Hepatocyte (in vitro differentiated cells): ENCODE measurements around the gene MSRB1. TPM values are rescaled to one million over a fixed set of nuclear protein-coding genes. Genes with fewer than 3 reads are reported as not detected.

ENCODE experiments used
- DNase-seq: peaks from one replicate; pipeline ENCODE4 v3.0.0-alpha.2; 2016; ENCODE audit warnings: low spot score
- H2AFZ ChIP-seq: fragments of 200-600 bp; sonication (generic); 2 replicates; pipeline ENCODE4 v1.6.0; 2016; ENCODE audit warnings: antibody characterized with exemption, mild to moderate bottlenecking
- H3K27ac ChIP-seq: fragments of 200-600 bp; sonication (generic); 2 replicates; pipeline ENCODE4 v1.5.1; 2016; ENCODE audit warnings: mild to moderate bottlenecking
- H3K27me3 ChIP-seq: fragments of 200-600 bp; sonication (generic); 2 replicates; pipeline ENCODE4 v1.6.1; 2016
- H3K36me3 ChIP-seq: fragments of 200-600 bp; sonication (generic); replicated peaks from 2 replicates; pipeline ENCODE4 v1.5.1; 2016; ENCODE audit warnings: low read depth; ENCODE audit not compliant: insufficient read depth
- H3K4me1 ChIP-seq: fragments of 200-600 bp; sonication (generic); 2 replicates; pipeline ENCODE4 v1.5.1; 2016; ENCODE audit warnings: mild to moderate bottlenecking, moderate library complexity; ENCODE audit not compliant: insufficient read depth
- H3K4me2 ChIP-seq: fragments of 200-600 bp; sonication (generic); 2 replicates; pipeline ENCODE4 v1.6.0; 2016
- H3K4me3 ChIP-seq: fragments of 200-600 bp; sonication (generic); 2 replicates; pipeline ENCODE4 v1.5.1; 2016; ENCODE audit warnings: mild to moderate bottlenecking
- H3K79me2 ChIP-seq: fragments of 200-600 bp; sonication (generic); 2 replicates; pipeline ENCODE4 v1.6.0; 2017; ENCODE audit warnings: mild to moderate bottlenecking
- H3K9me2 ChIP-seq: fragments of 200-600 bp; sonication (generic); replicated peaks from 2 replicates; pipeline ENCODE4 v1.6.0; 2017; ENCODE audit warnings: mild to moderate bottlenecking; ENCODE audit not compliant: insufficient read depth
- H3K9me3 ChIP-seq: fragments of 200-600 bp; sonication (generic); 2 replicates; pipeline ENCODE4 v1.5.1; 2016; ENCODE audit warnings: low read depth, mild to moderate bottlenecking
- H4K20me1 ChIP-seq: fragments of 200-600 bp; sonication (generic); 2 replicates; pipeline ENCODE4 v1.6.0; 2016; ENCODE audit warnings: mild to moderate bottlenecking; ENCODE audit not compliant: insufficient read depth, poor library complexity, severe bottlenecking
- EZH2 ChIP-seq: fragments of 200-600 bp; sonication (generic); IDR thresholded peaks from 2 replicates; pipeline ENCODE4 v1.6.1; 2016; ENCODE audit warnings: antibody characterized with exemption, mild to moderate bottlenecking, borderline replicate concordance
- EZH2phosphoT487 ChIP-seq: fragments of 200-600 bp; sonication (generic); IDR thresholded peaks from one replicate; pipeline ENCODE4 v1.6.1; 2018; ENCODE audit warnings: antibody characterized with exemption, mild to moderate bottlenecking, low read depth, moderate library complexity; ENCODE audit not compliant: unreplicated experiment, severe bottlenecking
- WGBS: methylation state at CpG from one replicate; pipeline ENCODE4 v1.1.6; 2016; ENCODE audit warnings: low lambda C conversion rate; ENCODE audit errors: missing lambda C conversion rate; 5-methylcytosine and 5-hydroxymethylcytosine counted together
- polyA plus RNA-seq: library from polyadenylated mRNA; unstranded; fragments of >200 nt; fragmentation: Nextera tagmentation; extraction: Ambion mirVana; gene quantifications from 2 replicates; pipeline ENCODE4 v1.2.1, GENCODE V29; 2016
- total RNA-seq: library from RNA; depleted of rRNA; stranded (reverse); fragments of >200 nt; gene quantifications from 2 replicates; pipeline ENCODE4 v1.2.3, GENCODE V29; 2014
- TF ChIP-seq, protein P1 (sequence below): fragments of 200-600 bp; sonication (generic); IDR thresholded peaks from 2 replicates; pipeline ENCODE4 v1.5.1; 2016; ENCODE audit warnings: antibody characterized with exemption, mild to moderate bottlenecking; ENCODE audit not compliant: poor library complexity

Gene MSRB1
- total and polyA plus RNA-seq, 2 experiments from 2014 or later: 31.3 to 62.4 TPM

DNA sequence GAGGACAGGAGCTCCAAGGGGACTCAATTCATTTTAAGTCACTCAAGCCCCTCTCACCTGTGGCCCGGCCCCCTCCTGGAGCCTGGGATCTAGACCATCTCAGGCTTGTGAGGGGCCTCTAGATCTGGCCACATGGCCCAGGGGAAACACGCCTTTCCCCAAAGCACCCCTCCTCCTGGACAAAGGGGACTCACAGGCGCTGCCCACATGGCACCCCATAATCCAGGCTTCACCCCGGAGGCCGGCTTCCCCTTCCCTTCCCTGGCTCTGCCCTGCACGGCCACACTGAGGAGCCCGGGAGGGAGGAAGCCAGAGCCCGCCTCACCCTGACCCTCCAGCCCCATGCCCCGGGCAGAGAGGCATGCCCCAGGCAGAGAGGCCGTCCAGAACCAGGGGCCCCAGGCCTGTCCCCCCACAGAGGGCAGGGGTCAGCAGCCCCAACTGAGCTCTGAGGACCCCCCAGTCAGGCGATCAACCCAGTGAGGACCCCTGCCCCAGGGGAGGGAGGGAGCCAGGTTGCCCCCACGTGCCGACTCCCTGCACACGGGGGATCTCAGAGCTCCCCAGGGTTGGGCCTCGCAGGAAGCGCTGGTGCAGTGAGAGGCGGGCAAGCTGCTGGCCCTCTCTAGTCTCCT, 35.7 kb downstream of the MSRB1 start:
- no peak overlapping the region for H3K4me3 ChIP-seq
- 82% methylated on average over 17 of the region's 17 CpGs for WGBS
- H2AFZ ChIP-seq: no peak overlapping the region
- H3K4me2 ChIP-seq: no peak overlapping the region
- no peaks in the 10 kb centered on the region for H3K36me3 ChIP-seq
- no peaks in the 10 kb centered on the region for H3K79me2 ChIP-seq
- peaks cover 3% of the 10 kb centered on the region for H3K4me1 ChIP-seq
- H3K27me3 ChIP-seq: no peaks in the 10 kb centered on the region
- TF ChIP-seq EZH2 (no peak), EZH2phosphoT487 (no peak)
- TF ChIP-seq, protein P1, sequence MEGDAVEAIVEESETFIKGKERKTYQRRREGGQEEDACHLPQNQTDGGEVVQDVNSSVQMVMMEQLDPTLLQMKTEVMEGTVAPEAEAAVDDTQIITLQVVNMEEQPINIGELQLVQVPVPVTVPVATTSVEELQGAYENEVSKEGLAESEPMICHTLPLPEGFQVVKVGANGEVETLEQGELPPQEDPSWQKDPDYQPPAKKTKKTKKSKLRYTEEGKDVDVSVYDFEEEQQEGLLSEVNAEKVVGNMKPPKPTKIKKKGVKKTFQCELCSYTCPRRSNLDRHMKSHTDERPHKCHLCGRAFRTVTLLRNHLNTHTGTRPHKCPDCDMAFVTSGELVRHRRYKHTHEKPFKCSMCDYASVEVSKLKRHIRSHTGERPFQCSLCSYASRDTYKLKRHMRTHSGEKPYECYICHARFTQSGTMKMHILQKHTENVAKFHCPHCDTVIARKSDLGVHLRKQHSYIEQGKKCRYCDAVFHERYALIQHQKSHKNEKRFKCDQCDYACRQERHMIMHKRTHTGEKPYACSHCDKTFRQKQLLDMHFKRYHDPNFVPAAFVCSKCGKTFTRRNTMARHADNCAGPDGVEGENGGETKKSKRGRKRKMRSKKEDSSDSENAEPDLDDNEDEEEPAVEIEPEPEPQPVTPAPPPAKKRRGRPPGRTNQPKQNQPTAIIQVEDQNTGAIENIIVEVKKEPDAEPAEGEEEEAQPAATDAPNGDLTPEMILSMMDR: no peak
- no peak overlapping the region for H3K27ac ChIP-seq
- DNase-seq: no peak
- H4K20me1 ChIP-seq: no peaks in the 10 kb centered on the region
- H3K9me2 ChIP-seq: no peaks in the 10 kb centered on the region
- no peaks in the 10 kb centered on the region for H3K9me3 ChIP-seq

DNA sequence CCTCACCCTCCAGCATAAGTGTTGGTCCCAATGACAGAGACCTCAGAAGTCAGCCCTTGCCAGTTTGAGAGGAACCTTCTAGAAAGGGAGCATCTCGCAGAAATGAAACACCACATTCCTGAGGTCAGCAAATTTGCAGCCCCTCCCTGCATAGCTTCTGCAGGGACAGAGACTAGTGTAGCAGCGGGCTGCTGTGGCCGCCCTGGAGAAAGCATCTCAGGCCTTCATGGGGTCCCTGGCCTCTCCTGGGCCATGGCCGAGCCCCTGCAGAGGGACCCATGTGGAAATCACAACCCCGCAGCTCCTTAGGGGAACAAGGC, 36.2 kb downstream of the MSRB1 start:
- H2AFZ ChIP-seq: no peak overlapping the region
- no peaks in the 10 kb centered on the region for H3K9me3 ChIP-seq
- no peak overlapping the region for H3K4me3 ChIP-seq
- no peak for TF ChIP-seq EZH2phosphoT487
- TF ChIP-seq EZH2: no peak
- TF ChIP-seq, protein P1: no peak
- WGBS: 92% methylated on average over 5 of the region's 5 CpGs
- no peaks in the 10 kb centered on the region for H3K36me3 ChIP-seq
- no peak for DNase-seq
- no peaks in the 10 kb centered on the region for H3K79me2 ChIP-seq
- no peaks in the 10 kb centered on the region for H3K9me2 ChIP-seq
- peaks cover 3% of the 10 kb centered on the region for H3K4me1 ChIP-seq
- no peak overlapping the region for H3K27ac ChIP-seq
- H4K20me1 ChIP-seq: no peaks in the 10 kb centered on the region
- H3K4me2 ChIP-seq: no peak overlapping the region
- no peaks in the 10 kb centered on the region for H3K27me3 ChIP-seq

DNA sequence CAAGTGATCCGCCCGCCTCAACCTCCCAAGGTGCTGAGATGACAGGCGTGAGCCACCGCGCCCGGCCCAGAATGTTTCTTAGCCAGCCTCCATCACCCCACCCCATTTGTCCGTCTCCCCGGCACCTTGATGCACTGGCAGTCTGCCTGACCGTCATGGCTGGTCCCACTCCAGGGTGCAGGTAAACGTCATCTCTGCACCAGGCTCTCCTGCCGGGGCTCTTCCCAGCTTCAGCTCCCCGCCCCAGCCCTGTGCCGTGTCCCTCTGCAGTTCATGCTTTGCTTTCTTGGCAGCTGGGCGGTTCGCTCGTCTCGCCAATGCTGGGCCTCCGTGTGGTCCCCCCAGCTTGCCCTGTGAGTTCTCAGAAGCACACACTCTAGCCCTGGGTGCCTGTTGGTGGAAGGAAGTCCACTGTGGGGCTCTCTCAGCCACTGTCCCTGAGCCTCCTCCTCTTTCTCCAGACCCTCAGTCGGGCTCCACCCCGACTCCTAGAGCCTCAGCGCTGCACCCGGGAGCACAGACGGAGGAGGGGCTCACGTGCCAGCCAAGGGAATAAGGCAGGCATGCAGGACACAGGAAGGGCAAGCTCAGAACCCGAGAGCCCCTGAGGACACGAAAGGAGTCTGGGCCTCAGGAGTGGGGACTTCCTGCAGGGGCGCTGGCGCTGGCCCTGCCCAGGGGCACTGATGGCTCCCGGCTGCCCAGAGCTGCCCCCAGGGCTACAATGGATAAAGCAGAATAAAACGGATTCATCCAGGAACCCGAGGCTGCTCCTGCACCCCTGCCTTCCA, 36.7 kb downstream of the MSRB1 start:
- Histone ChIP-seq H3K4me3 (no peak overlapping the region), H4K20me1 (no peaks in the 10 kb centered on the region), H3K27ac (no peak overlapping the region), H3K4me2 (no peak overlapping the region), H2AFZ (no peak overlapping the region), H3K9me2 (no peaks in the 10 kb centered on the region), H3K4me1 (peaks cover 3% of the 10 kb centered on the region), H3K27me3 (no peaks in the 10 kb centered on the region), H3K36me3 (no peaks in the 10 kb centered on the region), H3K9me3 (no peaks in the 10 kb centered on the region), H3K79me2 (no peaks in the 10 kb centered on the region)
- DNase-seq: no peak
- TF ChIP-seq EZH2: no peak
- no peak for TF ChIP-seq EZH2phosphoT487
- TF ChIP-seq, protein P1: no peak
- WGBS: 73% methylated on average over 31 of the region's 31 CpGs
